GM21447 (cell line): Measurements from ENCODE around the gene TRAIP.
"Not testable (repeated sequence)": the region's sequence is repeated elsewhere in the genome, so short reads cannot be mapped to it uniquely, and the experiment has no call there.

Source experiments
- ATAC-seq: cut with Tn5 transposase; IDR thresholded peaks from one replicate; pipeline ENCODE4 v1.9.1; 2021; ENCODE audit not compliant: unreplicated experiment

TRAIP gene

GRCh38 chr3:49831341-49831740 is 25.0 kb downstream of the TRAIP start:
- no peak for ATAC-seq

- no peak for ATAC-seq
Observed at GRCh38 chr3:49826016-49826415, 30.3 kb downstream of the TRAIP start.

GRCh38 chr3:49823131-49823530 is 33.2 kb downstream of the TRAIP start:
- ATAC-seq, result not testable (repeated sequence)

GRCh38 chr3:49813497-49814174 is 42.7 kb downstream of the TRAIP start, which contains the start of gene UBA7:
Gene UBA7, minus strand, starts transcription at chr3:49813953. Its CDS starts 166 bp downstream, at chr3:49813787.
- peak; percentile 83 for ATAC-seq

GRCh38 chr3:49812916-49813496 is 43.4 kb downstream of the TRAIP start:
- ATAC-seq, result no peak

GRCh38 chr3:49807431-49808114 is 48.8 kb downstream of the TRAIP start:
- no peak for ATAC-seq

GRCh38 chr3:49806850-49807249 is 49.5 kb downstream of the TRAIP start:
- no peak for ATAC-seq

GRCh38 chr3:49805897-49806701 is 50.3 kb downstream of the TRAIP start:
- ATAC-seq, result no peak

- no peak for ATAC-seq
Observed at GRCh38 chr3:49805367-49805782, 51.0 kb downstream of the TRAIP start.

GRCh38 chr3:49804141-49805041 is 52.0 kb downstream of the TRAIP start:
- no peak for ATAC-seq

- ATAC-seq, result peak; percentile 4
Observed at GRCh38 chr3:49803465-49804140, 52.8 kb downstream of the TRAIP start.

- peak; percentile 52 for ATAC-seq
Observed at GRCh38 chr3:49802719-49803464, 53.5 kb downstream of the TRAIP start, which contains the start of gene INKA1. Gene INKA1, plus strand, starts transcription at chr3:49803261. Its CDS starts 132 bp downstream, at chr3:49803393.

GRCh38 chr3:49801160-49801559 is 55.2 kb downstream of the TRAIP start:
- no peak for ATAC-seq

- no peak for ATAC-seq
Observed at GRCh38 chr3:49799761-49800160, 56.6 kb downstream of the TRAIP start, which contains the start of gene CDHR4. Gene CDHR4, minus strand, starts transcription at chr3:49799873. Its CDS starts 61 bp downstream, at chr3:49799812.

GRCh38 chr3:49799105-49799504 is 57.3 kb downstream of the TRAIP start:
- ATAC-seq, result no peak

- no peak for ATAC-seq
Observed at GRCh38 chr3:49794926-49795905, 61.1 kb downstream of the TRAIP start.

- no peak for ATAC-seq
Observed at GRCh38 chr3:49794431-49794830, 61.9 kb downstream of the TRAIP start.
